Measurements from ENCODE around the gene AHRR.

GRCh38 chr5:483011-483410, 161.5 kb downstream of the AHRR start:
- TF ChIP-seq CTCF (IDR thresholded peaks at IDR 0.05) (no peak), POLR2A (IDR thresholded peaks at IDR 0.05) (no peak)
